Measurements from ENCODE around the gene PLBD2. TPM values are rescaled to one million over a fixed set of nuclear protein-coding genes. Genes with fewer than 3 reads are reported as not detected.

Gene PLBD2
- total and polyA plus RNA-seq, 9 of the 15 experiments (the other 6 are each of a cell fraction or from before 2014, with no cell fraction given), result 2.4 to 37.4 (median 6.0) TPM

DNA sequence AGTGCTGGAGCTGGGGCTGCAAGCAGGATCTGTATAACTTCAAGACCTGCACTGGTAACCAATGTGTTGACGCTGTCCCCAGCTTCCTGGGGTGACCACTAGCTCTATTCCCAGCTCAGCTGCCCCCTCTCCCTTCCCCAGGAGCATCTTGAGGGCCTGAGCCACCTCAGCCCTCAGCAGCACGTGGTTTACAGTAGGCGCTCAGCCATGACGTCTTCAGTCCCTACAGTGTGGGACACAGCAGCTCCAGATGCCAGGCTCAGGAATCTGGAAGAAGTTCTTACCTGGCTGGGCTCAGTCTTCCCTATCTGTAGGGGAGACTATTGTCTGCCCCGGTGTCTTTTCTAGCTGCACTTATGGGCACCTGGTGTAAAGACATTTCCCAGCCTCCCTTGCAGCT is 36.7 kb downstream of the PLBD2 start:
- no peaks in the 10 kb centered on the region for H4K20me1 ChIP-seq (replicated peaks; ENCODE audit: control insufficient read depth, insufficient read depth, low read length)
- ChIA-PET CTCF (ENCODE audit: low intra/inter-chr PET ratio) (no interaction called here), POLR2A (no interaction called here)
- no TSS peak for BruUV-seq (replicated peaks)
- in situ Hi-C loops (cut with MboI) (no loop called here), intact Hi-C loops (cut with micrococcal nuclease) (no loop called here)
- ATAC-seq (no peak), DNase-seq (ENCODE audit: extremely low read depth in 1 of 4, low spot score in 3 of 4) (no peak), FAIRE-seq (no peak)
- TF ChIP-seq, protein P1, sequence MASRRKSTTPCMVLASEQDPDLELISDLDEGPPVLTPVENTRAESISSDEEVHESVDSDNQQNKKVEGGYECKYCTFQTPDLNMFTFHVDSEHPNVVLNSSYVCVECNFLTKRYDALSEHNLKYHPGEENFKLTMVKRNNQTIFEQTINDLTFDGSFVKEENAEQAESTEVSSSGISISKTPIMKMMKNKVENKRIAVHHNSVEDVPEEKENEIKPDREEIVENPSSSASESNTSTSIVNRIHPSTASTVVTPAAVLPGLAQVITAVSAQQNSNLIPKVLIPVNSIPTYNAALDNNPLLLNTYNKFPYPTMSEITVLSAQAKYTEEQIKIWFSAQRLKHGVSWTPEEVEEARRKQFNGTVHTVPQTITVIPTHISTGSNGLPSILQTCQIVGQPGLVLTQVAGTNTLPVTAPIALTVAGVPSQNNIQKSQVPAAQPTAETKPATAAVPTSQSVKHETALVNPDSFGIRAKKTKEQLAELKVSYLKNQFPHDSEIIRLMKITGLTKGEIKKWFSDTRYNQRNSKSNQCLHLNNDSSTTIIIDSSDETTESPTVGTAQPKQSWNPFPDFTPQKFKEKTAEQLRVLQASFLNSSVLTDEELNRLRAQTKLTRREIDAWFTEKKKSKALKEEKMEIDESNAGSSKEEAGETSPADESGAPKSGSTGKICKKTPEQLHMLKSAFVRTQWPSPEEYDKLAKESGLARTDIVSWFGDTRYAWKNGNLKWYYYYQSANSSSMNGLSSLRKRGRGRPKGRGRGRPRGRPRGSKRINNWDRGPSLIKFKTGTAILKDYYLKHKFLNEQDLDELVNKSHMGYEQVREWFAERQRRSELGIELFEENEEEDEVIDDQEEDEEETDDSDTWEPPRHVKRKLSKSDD (conservative IDR thresholded peaks at IDR 0.05; ENCODE audit: low read length), result no peak
- TF ChIP-seq, protein P2, sequence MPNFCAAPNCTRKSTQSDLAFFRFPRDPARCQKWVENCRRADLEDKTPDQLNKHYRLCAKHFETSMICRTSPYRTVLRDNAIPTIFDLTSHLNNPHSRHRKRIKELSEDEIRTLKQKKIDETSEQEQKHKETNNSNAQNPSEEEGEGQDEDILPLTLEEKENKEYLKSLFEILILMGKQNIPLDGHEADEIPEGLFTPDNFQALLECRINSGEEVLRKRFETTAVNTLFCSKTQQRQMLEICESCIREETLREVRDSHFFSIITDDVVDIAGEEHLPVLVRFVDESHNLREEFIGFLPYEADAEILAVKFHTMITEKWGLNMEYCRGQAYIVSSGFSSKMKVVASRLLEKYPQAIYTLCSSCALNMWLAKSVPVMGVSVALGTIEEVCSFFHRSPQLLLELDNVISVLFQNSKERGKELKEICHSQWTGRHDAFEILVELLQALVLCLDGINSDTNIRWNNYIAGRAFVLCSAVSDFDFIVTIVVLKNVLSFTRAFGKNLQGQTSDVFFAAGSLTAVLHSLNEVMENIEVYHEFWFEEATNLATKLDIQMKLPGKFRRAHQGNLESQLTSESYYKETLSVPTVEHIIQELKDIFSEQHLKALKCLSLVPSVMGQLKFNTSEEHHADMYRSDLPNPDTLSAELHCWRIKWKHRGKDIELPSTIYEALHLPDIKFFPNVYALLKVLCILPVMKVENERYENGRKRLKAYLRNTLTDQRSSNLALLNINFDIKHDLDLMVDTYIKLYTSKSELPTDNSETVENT (CRISPR knock-in tag; IDR thresholded peaks at IDR 0.05), result no peak
- TF ChIP-seq, protein P3, sequence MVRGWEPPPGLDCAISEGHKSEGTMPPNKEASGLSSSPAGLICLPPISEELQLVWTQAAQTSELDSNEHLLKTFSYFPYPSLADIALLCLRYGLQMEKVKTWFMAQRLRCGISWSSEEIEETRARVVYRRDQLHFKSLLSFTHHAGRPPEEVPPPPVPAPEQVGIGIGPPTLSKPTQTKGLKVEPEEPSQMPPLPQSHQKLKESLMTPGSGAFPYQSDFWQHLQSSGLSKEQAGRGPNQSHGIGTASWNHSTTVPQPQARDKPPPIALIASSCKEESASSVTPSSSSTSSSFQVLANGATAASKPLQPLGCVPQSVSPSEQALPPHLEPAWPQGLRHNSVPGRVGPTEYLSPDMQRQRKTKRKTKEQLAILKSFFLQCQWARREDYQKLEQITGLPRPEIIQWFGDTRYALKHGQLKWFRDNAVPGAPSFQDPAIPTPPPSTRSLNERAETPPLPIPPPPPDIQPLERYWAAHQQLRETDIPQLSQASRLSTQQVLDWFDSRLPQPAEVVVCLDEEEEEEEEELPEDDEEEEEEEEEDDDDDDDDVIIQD (CRISPR knock-in tag; IDR thresholded peaks at IDR 0.05), result no peak
- no peak for TF ChIP-seq ZNF75A (CRISPR knock-in tag; IDR thresholded peaks at IDR 0.05)
- TF ChIP-seq, protein P4, sequence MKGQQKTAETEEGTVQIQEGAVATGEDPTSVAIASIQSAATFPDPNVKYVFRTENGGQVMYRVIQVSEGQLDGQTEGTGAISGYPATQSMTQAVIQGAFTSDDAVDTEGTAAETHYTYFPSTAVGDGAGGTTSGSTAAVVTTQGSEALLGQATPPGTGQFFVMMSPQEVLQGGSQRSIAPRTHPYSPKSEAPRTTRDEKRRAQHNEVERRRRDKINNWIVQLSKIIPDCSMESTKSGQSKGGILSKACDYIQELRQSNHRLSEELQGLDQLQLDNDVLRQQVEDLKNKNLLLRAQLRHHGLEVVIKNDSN (CRISPR knock-in tag; IDR thresholded peaks at IDR 0.05), result peak; percentile 61
- TF ChIP-seq CEBPB (tag; IDR thresholded peaks at IDR 0.05), result no peak
- TF ChIP-seq, protein P5, sequence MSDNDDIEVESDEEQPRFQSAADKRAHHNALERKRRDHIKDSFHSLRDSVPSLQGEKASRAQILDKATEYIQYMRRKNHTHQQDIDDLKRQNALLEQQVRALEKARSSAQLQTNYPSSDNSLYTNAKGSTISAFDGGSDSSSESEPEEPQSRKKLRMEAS (CRISPR knock-in tag; IDR thresholded peaks at IDR 0.05), result 0 out of 2 replicates have a peak, but pooled peaks have one; percentile 16
- TF ChIP-seq, protein P6, sequence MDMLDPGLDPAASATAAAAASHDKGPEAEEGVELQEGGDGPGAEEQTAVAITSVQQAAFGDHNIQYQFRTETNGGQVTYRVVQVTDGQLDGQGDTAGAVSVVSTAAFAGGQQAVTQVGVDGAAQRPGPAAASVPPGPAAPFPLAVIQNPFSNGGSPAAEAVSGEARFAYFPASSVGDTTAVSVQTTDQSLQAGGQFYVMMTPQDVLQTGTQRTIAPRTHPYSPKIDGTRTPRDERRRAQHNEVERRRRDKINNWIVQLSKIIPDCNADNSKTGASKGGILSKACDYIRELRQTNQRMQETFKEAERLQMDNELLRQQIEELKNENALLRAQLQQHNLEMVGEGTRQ (CRISPR knock-in tag; IDR thresholded peaks at IDR 0.05), result 0 out of 2 replicates have a peak, but pooled peaks have one; percentile 52
- H3K27me3 ChIP-seq (ENCODE audit: control insufficient read depth in 2 of 2, insufficient read depth in 2 of 2, low read length in 2 of 2), result peaks cover 0 to 8% of the 10 kb centered on the region in 2 experiments; a peak in 1 of 5 replicates
- H3K9me3 ChIP-seq (replicated peaks; ENCODE audit: control insufficient read depth, insufficient read depth, low read depth, low read length), result no peaks in the 10 kb centered on the region
- H3K79me2 ChIP-seq (ENCODE audit: control insufficient read depth, insufficient read depth, low read length), result no peaks in the 10 kb centered on the region
- peaks cover 9% of the 10 kb centered on the region; the same call in 1 of the 3 replicates for H3K36me3 ChIP-seq (ENCODE audit: control insufficient read depth, insufficient read depth, low read length)
- peaks cover 0 to 15% of the 10 kb centered on the region in 2 experiments; a peak in 2 of 5 replicates for H3K4me1 ChIP-seq (replicated peaks in 1 of 2; ENCODE audit: control insufficient read depth in 2 of 2, insufficient read depth in 2 of 2, low read length in 2 of 2)
- H3K9me1 ChIP-seq (ENCODE audit: control insufficient read depth, insufficient read depth, low read length), result no peaks in the 10 kb centered on the region
- H3K4me3 ChIP-seq, result no peak overlapping the region
- H2AFZ ChIP-seq (ENCODE audit: low read depth, low read length), result no peak overlapping the region
- H3K9ac ChIP-seq (ENCODE audit: insufficient read depth in 1 of 2, low read depth in 2 of 2, low read length in 2 of 2), result no peak overlapping the region
- no peak overlapping the region for H3K4me2 ChIP-seq (ENCODE audit: insufficient read depth, low read length)
- no peak overlapping the region for H3K27ac ChIP-seq (ENCODE audit: extremely low read depth, low read depth, low read length)
- WGBS (ENCODE audit: insufficient coverage, low coverage, missing lambda C conversion rate), result 64% methylated on average over 1 of the region's 5 CpGs

All from K562 (cell line).